Frontal cortex (tissue), 4 donors: ENCODE data around the gene TRIM31. TPM values are rescaled to one million over a fixed set of nuclear protein-coding genes. Genes with fewer than 3 reads are reported as not detected.
"Not testable (repeated sequence)": the region's sequence is repeated elsewhere in the genome, so short reads cannot be mapped to it uniquely, and the experiment has no call there.

ENCODE experiments used
- DNase-seq, 2 donors: peaks; one replicate each; pipeline ENCODE4 v3.0.0; 2012; ENCODE audit warnings: low spot score in 2 of 2
- FAIRE-seq: peaks from 2 replicates; lab custom pipeline; 2012; peaks lifted over from hg19 to GRCh38; lab: Jason Lieb, UNC
- total RNA-seq: library from RNA; depleted of rRNA; stranded (reverse); fragments of >200 nt; gene quantifications from one replicate; pipeline ENCODE4 v1.2.3, GENCODE V29; 2014
- donor health status: control.
- donor health status: control.
- donor health status: control.

Gene TRIM31
- total RNA-seq, 1 donor from 2014 or later = not detected

- DNase-seq (no peak), FAIRE-seq (no peak)
These were observed 37.1 kb upstream of the TRIM31 start for GRCh38 chr6:30149858-30150550.

DNA sequence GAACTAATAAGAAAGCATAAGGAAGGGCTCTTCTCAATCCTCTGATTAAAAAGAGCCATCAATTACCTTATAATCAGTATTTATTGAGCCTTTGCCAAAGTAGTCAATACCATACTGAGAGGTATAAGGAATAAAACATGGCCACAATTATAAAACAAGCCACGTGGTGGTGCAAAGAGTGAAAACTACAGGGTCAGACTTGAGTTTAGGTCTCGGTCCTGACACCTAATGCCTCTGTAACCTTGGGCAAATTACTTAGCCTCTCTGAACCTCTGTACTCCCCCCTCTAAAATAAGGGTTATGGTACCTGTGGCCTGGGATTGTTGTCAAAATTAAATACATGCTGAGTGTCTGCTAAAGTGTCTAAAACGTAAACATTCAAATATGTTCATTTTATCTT, 36.3 kb upstream of the TRIM31 start:
- no peak for DNase-seq
- no peak for FAIRE-seq

- FAIRE-seq = no peak
- no peak for DNase-seq
These were observed 34.2 kb upstream of the TRIM31 start for GRCh38 chr6:30147096-30147495.

- FAIRE-seq = no peak
These were observed 32.9 kb upstream of the TRIM31 start for GRCh38 chr6:30145818-30146217.

DNA sequence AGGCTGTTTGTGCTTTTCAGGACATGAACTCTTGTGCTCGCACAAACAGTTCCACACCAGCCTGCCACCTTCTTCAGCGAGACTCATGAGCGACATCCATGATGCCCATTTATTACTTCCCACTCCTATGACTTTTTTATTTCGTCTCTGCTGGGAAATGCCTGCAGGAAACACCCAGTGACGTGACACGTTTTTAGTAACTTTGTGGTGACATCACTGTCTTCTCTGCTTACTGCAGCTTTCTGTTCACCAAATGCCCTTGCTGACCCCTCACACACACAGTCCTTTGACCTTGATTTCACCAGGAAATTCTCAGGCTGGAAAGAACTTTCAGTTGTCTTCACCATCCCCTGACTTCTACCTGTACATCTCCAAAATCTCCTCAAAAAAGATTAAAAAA, 31.9 kb upstream of the TRIM31 start:
- FAIRE-seq = no peak
- no peak for DNase-seq

More at GRCh38 chr6:30145818-30146217, 32.9 kb upstream of the TRIM31 start:
- no peak for DNase-seq

GRCh38 chr6:30143780-30144179, 30.9 kb upstream of the TRIM31 start:
- FAIRE-seq (no peak), DNase-seq (no peak)

DNA sequence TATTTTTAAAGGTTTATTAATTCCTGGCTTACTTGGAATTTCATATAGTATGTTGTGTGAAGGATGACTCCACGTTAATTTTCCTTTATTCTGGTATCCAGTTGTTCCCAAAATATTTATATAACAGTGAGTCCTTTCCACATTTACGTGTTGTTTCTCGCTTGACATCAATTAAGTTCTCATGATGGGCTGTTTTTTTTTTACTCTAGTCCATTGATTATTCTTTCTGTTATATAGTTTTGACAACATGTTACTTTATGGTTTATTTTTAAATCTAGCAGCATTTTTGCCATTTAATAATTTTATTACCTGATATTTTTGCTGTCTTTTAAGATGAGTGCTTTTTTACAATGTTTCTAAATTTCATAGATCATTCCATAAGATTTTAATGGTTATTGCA, 29.8 kb upstream of the TRIM31 start:
- DNase-seq (no peak), FAIRE-seq (no peak)

DNA sequence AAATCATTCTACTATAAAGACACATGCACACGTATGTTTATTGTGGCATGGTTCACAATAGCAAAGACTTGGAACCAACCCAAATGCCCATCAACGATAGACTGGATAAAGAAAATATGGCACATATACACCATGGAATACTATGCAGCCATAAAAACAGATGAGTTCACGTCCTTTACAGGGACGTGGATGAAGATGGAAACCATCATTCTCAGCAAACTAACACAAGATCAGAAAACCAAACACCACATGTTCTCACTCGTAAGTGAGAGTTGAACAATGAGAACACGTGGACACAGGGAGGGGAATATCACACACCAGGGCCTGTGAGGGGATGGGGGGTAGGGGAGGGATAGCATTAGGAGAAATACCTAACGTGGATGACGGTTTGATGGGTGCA, 27.4 kb upstream of the TRIM31 start:
- FAIRE-seq, DNase-seq: not testable (repeated sequence)

GRCh38 chr6:30136570-30137286, 23.8 kb upstream of the TRIM31 start:
- FAIRE-seq = no peak
- no peak for DNase-seq

DNA sequence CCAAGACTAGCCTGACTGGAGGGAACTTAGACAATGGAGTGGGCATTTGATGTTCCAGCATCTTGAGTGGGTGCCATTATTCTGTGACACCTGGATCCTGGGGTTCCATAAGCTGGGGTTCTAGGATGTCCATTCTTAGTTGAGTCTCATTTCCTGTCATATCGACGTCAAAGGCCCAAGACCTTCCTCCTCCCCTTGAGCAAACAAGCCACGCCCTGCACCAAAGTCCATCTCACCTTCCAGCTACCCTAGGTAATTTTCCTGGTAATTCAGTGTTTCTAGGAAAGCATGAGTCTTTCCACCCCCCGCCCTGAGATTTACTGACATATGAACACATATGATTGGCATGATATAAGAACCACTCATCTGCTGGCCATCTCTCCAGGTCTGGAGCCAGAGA, 22.9 kb upstream of the TRIM31 start, which contains the start of gene TRIM40:
Gene TRIM40, plus strand, starts transcription at position 384 of the 400 bp plus-strand sequence. CDS start 897 bp downstream, outside the sequence.
- FAIRE-seq = no peak

DNA sequence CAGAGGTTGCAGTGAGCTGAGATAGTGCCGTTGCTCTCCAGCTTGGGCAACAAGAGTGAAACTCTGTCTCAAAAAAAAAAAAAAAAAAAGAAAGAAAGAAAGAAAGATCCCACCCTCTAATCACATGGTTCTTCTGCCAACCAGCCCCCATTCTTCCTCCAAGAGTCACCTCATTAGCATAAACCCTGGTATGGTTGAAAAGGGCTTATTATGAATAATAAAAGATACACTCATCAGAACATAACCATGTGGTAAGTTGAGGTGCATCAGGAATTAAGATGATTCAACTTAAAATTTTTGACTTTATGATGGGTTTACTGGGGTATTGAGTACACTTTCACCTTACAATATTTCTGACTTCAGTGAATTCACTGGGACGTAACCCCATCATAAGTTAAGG, 22.3 kb upstream of the TRIM31 start:
- DNase-seq (no peak), FAIRE-seq (no peak)

More for the DNA sequence above, 22.9 kb upstream of the TRIM31 start, which contains the start of gene TRIM40:
- DNase-seq = no peak

- DNase-seq = no peak
- FAIRE-seq = no peak
These were observed 19.1 kb upstream of the TRIM31 start for GRCh38 chr6:30131947-30132497.

DNA sequence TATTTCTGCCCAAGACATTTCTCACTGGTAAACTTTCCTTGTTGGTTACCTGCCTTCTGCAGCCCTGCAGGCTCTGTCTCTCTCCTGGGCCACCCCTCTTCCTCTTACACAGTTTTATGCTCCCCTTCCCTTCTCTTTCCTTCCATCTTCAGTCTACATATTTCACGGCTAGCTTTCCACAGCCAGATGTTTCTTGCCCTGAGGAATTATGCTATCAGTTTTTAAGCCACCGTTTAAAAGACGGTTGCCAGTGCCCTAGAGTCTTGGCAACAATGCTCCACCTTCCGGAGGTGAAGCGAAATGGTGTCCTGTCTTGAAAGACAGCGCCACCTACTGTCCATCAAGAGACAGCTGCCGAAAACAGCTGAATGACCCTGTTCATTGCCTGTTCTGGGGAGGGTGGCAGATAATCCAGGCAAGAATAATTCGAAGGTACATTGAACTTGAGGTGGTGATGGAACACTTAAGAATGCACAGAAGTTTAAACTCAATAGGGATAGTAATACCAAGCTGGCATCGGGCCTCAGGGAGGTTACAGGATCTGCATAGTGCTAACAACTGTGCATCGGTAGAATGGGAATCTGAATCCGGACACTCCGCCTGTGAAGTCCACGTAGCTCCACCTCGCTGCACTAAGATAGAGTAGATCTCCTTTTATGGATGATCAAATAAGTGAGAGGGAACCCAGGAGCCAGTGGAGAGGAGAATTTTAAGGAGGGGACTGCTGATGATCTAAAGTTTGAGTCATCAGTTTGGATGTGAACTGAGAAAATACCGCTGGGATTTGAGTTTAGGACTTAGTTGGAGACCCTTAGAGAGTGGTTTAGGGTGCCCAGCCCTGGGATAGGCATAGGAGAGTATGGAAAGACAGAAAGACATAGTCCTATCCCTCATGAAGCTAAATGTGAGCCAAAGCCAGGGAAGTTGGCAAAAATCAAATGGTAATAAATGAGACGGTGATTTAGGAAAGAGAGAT, 18.3 kb upstream of the TRIM31 start:
- FAIRE-seq (no peak), DNase-seq (peak; percentile 70 to 78)

DNA sequence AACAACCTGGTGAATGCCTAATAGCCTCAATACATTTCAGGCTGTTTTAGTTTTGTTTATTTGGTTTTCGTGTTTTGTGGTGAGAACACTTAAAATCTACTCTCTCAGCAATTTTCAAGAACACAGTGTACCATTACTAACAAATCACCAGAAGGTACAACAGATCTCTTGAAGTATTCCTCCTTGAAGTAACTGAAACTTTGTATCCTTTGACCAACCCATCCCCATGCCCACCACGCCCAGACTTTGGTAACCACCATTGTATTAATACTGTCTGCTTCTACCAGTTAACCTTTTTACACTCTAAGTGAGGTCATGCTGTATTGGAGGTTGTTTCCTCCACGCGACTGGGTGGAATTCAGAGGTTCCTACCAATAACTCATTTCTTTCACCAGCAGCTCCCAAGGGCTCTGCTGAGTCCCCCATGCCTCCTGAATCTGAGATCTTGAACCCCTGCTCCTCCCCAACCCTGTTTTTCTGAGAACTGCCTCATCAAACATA, 17.3 kb upstream of the TRIM31 start:
- FAIRE-seq (no peak), DNase-seq (no peak)

- FAIRE-seq (no peak), DNase-seq (no peak)
These were observed 16.6 kb upstream of the TRIM31 start for GRCh38 chr6:30129265-30130178.

GRCh38 chr6:30127238-30128093, 14.6 kb upstream of the TRIM31 start:
- no peak for FAIRE-seq
- no peak for DNase-seq

GRCh38 chr6:30122515-30122914, 9.6 kb upstream of the TRIM31 start:
- FAIRE-seq = no peak
- no peak for DNase-seq
